ENCODE results near the gene SMIM30.
"Not testable (repeated sequence)": the region's sequence is repeated elsewhere in the genome, so short reads cannot be mapped to it uniquely, and the experiment has no call there.

SMIM30 gene, protein sequence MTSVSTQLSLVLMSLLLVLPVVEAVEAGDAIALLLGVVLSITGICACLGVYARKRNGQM

GRCh38 chr7:113118074-113118959 lies at the start of gene SMIM30:
Gene SMIM30 (minus strand): TSS chr7:113118554. CDS start chr7:113117578, 976 bp downstream.
- Mint-ChIP-seq H3K9me3 (no peaks in the 10 kb centered on the region), H3K4me1 (peaks cover 19 to 23% of the 10 kb centered on the region in 2 donors), H3K4me3 (peak within 1 kb of the TSS; percentile 87 to 93), H3K36me3 (peaks cover 8 to 14% of the 10 kb centered on the region in 2 donors), H3K27ac (peak within 1 kb of the TSS; percentile 96), H3K27me3 (no peaks in the 10 kb centered on the region)
- ATAC-seq (replicated peaks): peak; percentile 98 to 99
- DNase-seq: peak; percentile 80

DNA sequence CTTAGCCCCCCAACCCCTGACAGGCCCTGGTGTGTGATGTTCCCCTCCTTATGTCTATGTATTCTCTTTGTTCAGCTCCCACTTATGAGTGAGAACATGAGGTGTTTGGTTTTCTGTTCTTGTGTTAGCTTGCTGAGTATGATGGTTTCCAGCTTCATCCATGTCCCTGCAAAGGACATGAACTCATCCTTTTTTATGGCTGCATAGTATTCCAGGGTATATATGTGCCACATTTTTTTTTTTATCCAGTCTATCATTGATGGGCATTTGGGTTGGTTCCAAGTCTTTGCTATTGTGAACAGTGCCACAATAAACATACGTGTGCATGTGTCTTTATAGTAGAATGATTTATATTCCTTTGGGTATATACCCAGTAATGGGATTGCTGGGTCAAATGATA lies 47.8 kb upstream of the SMIM30 start:
- H3K27me3 Mint-ChIP-seq: peaks cover 10 to 20% of the 10 kb centered on the region in 2 donors
- H3K36me3 Mint-ChIP-seq; DNase-seq; ATAC-seq (replicated peaks); H3K9me3 Mint-ChIP-seq; H3K4me3 Mint-ChIP-seq; H3K4me1 Mint-ChIP-seq; H3K27ac Mint-ChIP-seq: not testable (repeated sequence)

- Mint-ChIP-seq H3K27ac (no peak overlapping the region), H3K36me3 (no peaks in the 10 kb centered on the region), H3K4me3 (no peak overlapping the region), H3K27me3 (peaks cover 4 to 11% of the 10 kb centered on the region in 2 donors), H3K4me1 (no peaks in the 10 kb centered on the region), H3K9me3 (peaks cover 0 to under 1% of the 10 kb centered on the region in 2 donors)
- no peak for ATAC-seq (replicated peaks)
- no peak for DNase-seq
Measured at GRCh38 chr7:113161050-113161449, 42.7 kb upstream of the SMIM30 start.

DNA sequence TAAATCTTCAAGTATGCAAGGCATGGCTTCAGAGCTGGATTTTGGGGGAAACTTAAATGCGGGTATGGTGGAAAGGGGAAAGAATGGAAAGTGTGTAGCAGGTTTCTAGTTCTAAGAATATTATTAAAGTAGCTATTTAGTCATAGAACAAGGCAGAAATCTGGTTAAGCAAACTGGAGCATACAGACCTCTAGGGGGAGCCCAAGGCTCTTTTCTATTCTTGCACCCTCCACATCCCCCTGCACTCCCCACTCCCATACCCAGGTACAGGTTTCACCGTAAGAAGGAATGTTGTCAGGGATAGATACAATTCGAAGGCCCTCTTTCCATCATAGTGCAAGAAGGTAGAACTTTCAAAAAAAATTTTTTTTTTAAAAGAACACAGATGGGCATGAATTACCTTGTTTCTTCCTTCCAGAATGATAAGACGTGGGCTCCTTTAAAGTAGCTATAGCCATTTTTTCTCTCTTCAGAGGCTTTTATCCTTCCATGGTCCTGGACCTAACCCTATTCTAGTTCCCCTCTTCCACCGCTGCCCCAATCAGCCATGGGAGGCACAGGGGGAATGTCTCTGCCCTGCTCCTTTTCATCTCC lies 41.5 kb upstream of the SMIM30 start:
- no peak for DNase-seq
- Mint-ChIP-seq H3K9me3 (no peaks in the 10 kb centered on the region), H3K4me1 (no peaks in the 10 kb centered on the region), H3K36me3 (no peaks in the 10 kb centered on the region), H3K27me3 (peaks cover 4 to 16% of the 10 kb centered on the region in 2 donors), H3K4me3 (no peak overlapping the region), H3K27ac (no peak overlapping the region)
- no peak for ATAC-seq (replicated peaks)

DNA sequence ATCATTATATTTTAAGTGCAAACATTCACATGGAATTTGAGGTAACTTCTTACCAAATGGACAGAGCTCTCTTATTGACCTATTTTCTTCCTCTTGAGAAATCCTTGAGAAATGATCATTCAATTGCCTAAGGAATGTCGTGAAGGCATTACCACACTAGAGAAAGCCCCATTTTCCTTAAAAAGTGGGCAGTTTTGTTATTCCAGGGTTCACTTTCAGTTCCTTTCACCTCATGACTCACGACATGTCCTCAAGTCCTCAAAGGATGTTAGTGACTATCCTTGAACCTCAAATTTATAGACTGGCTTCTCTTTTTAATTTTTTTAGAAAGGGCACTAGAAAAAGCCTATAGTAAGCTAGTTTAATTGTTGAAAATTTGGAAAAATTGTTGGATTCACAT lies 40.4 kb upstream of the SMIM30 start:
- Mint-ChIP-seq H3K27ac (no peak overlapping the region), H3K4me1 (no peaks in the 10 kb centered on the region), H3K36me3 (no peaks in the 10 kb centered on the region), H3K4me3 (no peak overlapping the region), H3K27me3 (peaks cover 5 to 16% of the 10 kb centered on the region in 2 donors), H3K9me3 (no peaks in the 10 kb centered on the region)
- no peak for ATAC-seq (replicated peaks)
- no peak for DNase-seq

DNA sequence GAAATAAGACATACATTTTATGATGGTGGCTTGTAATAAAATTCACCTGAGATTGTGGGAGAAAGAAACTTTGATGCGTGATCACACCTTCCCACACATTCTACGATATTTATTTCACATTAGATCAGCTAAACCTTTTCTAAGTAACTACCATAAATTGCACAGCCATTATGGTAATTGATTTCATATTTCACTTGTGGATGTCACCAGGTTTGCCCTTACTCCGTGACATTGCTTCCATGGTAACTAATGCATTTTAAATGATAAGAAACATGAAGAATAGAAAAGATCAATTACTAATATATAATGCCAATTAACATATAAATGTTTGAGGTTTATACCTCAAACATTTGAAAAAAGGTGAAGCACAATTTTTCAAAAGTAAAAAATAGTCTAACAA lies 35.8 kb upstream of the SMIM30 start:
- Mint-ChIP-seq H3K27me3 (peaks cover 17 to 30% of the 10 kb centered on the region in 2 donors), H3K27ac (no peak overlapping the region), H3K4me1 (no peaks in the 10 kb centered on the region), H3K9me3 (no peaks in the 10 kb centered on the region), H3K4me3 (no peak overlapping the region), H3K36me3 (no peaks in the 10 kb centered on the region)
- ATAC-seq (replicated peaks) (no peak), DNase-seq (no peak)

- peaks cover 6 to 20% of the 10 kb centered on the region in 2 donors for H3K4me1 Mint-ChIP-seq
- ATAC-seq (replicated peaks) (no peak), DNase-seq (no peak)
- H3K27ac Mint-ChIP-seq: no peak overlapping the region
- H3K36me3 Mint-ChIP-seq: no peaks in the 10 kb centered on the region
- H3K4me3 Mint-ChIP-seq: no peak overlapping the region
- no peaks in the 10 kb centered on the region for H3K9me3 Mint-ChIP-seq
- peaks cover 14 to 16% of the 10 kb centered on the region in 2 donors for H3K27me3 Mint-ChIP-seq
Measured at GRCh38 chr7:113144817-113145216, 26.5 kb upstream of the SMIM30 start.

DNA sequence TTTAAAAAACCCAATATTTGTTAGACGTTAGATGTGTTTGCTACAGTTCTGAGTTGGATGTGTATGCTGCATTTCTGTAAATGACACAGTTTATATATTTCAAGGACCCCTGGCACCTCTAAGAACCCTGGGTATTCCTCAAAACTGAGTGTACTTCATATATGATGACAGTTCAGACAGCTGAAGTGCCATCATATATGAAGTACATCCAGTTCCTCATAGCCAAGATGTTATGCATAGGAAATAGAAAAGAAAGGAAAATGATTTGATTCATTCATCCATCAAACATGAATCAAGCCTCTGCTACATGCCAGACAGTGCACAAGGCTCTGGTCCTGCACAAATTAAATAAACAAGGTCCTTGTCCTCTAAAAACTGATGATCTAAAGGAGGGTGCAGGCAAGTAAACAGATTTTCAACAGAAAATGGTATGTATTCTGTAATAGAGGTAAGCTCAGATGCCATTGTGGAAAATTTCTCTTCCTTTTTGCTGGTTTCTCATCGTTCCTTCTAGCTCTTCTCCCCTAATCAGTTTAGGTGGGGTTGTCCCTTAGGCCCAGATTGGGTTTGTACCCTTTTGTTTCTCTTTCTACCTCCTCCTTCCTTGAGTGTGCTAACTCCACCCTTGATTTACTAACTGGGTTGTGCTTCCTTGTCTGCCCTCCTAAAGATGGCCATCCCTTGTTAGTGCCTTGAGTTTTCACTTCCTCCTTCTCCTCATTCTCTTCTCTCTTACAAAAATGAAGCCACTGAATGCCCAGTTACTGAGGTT lies 25.3 kb upstream of the SMIM30 start:
- Mint-ChIP-seq H3K36me3 (no peaks in the 10 kb centered on the region), H3K9me3 (no peaks in the 10 kb centered on the region), H3K27me3 (peaks cover 7 to 17% of the 10 kb centered on the region in 2 donors), H3K27ac (no peak overlapping the region), H3K4me1 (peaks cover 6 to 20% of the 10 kb centered on the region in 2 donors), H3K4me3 (no peak overlapping the region)
- DNase-seq (no peak), ATAC-seq (replicated peaks) (peak; percentile 70 to 75)

GRCh38 chr7:113142385-113143119 lies 24.2 kb upstream of the SMIM30 start:
- ATAC-seq (replicated peaks) (peak; percentile 71 to 75), DNase-seq (no peak)
- Mint-ChIP-seq H3K4me1 (peaks cover 6 to 20% of the 10 kb centered on the region in 2 donors), H3K4me3 (peak overlapping the region in 1 of 2 donors; percentile 31), H3K9me3 (no peaks in the 10 kb centered on the region), H3K27me3 (peaks cover 0 to 11% of the 10 kb centered on the region in 2 donors), H3K27ac (no peak overlapping the region), H3K36me3 (no peaks in the 10 kb centered on the region)

DNA sequence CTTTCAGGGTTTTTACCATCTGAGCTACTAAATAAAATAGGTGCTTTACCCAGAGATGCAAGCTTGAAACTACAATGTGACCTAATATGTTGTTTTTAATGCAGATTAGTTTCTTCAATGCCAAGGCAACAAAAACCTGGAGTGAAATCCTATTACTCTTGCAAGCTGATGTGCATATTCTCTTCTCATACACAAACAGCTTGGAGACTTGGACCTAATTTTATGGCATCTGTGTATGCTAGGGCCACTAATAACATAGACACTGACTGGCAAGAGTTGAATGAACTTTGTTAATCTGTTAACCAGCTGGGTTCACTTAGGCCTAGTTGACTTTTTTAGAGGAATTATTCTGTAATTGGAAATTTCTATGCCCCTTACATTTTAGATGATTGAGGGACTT lies 23.4 kb upstream of the SMIM30 start:
- H3K27me3 Mint-ChIP-seq: peaks cover 0 to 11% of the 10 kb centered on the region in 2 donors
- peaks cover 6 to 20% of the 10 kb centered on the region in 2 donors for H3K4me1 Mint-ChIP-seq
- H3K4me3 Mint-ChIP-seq: no peak overlapping the region
- no peak overlapping the region for H3K27ac Mint-ChIP-seq
- no peaks in the 10 kb centered on the region for H3K9me3 Mint-ChIP-seq
- DNase-seq: no peak
- H3K36me3 Mint-ChIP-seq: no peaks in the 10 kb centered on the region
- peak in 1 of 2 donors; percentile 43 for ATAC-seq (replicated peaks)

GRCh38 chr7:113140956-113141355 lies 22.6 kb upstream of the SMIM30 start:
- H3K27me3 Mint-ChIP-seq: peaks cover 0 to 11% of the 10 kb centered on the region in 2 donors

DNA sequence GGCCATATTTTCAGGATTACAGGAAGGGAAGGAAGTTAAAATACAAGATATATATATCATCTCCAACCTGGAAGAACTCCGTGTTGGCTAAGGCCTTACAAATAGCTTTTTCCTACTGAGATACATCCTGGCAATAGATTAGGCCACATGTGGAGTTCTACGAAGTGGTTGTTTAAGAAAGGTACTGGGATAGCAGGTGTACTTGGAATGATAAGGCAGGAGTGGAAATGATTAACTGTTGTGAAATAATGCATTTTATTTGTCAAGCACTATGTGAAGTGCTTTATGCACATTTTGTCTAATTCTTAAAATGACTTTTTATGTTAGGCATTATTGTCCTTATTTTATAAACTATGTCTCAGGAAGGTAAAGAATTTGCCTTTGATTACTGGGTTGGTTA lies 18.9 kb upstream of the SMIM30 start:
- Mint-ChIP-seq H3K4me1 (peaks cover 0 to 1% of the 10 kb centered on the region in 2 donors), H3K27me3 (peaks cover 13 to 15% of the 10 kb centered on the region in 2 donors), H3K9me3 (no peaks in the 10 kb centered on the region), H3K36me3 (no peaks in the 10 kb centered on the region), H3K4me3 (no peak overlapping the region), H3K27ac (no peak overlapping the region)
- DNase-seq (no peak), ATAC-seq (replicated peaks) (no peak)

More at GRCh38 chr7:113140956-113141355, 22.6 kb upstream of the SMIM30 start:
- H3K27ac Mint-ChIP-seq: no peak overlapping the region
- ATAC-seq (replicated peaks) (no peak), DNase-seq (no peak)
- H3K4me3 Mint-ChIP-seq: no peak overlapping the region
- H3K9me3 Mint-ChIP-seq: no peaks in the 10 kb centered on the region
- H3K4me1 Mint-ChIP-seq: peaks cover 6 to 20% of the 10 kb centered on the region in 2 donors
- no peaks in the 10 kb centered on the region for H3K36me3 Mint-ChIP-seq

- Mint-ChIP-seq H3K27me3 (peaks cover 17 to 25% of the 10 kb centered on the region in 2 donors), H3K9me3 (no peaks in the 10 kb centered on the region), H3K4me1 (no peaks in the 10 kb centered on the region), H3K27ac (no peak overlapping the region), H3K4me3 (no peak overlapping the region), H3K36me3 (no peaks in the 10 kb centered on the region)
- no peak for DNase-seq
- ATAC-seq (replicated peaks): no peak
Measured at GRCh38 chr7:113134025-113134424, 15.7 kb upstream of the SMIM30 start.
